Suprapubic skin (tissue), 4 donors: ENCODE measurements around the gene CEBPE. TPM values are rescaled to one million over a fixed set of nuclear protein-coding genes. Genes with fewer than 3 reads are reported as not detected.

Source experiments
- DNase-seq, 2 donors: peaks; one replicate each; pipeline ENCODE4 v3.0.0-alpha.2; 2019; ENCODE audit warnings: low spot score in 2 of 2
- H3K27ac ChIP-seq: fragments of 200-600 bp; sonication (generic); one replicate; pipeline ENCODE4 v1.5.1; 2019
- H3K27me3 ChIP-seq: fragments of 200-600 bp; sonication (generic); one replicate; pipeline ENCODE4 v1.5.1; 2019
- H3K36me3 ChIP-seq: fragments of 200-600 bp; sonication (generic); one replicate; pipeline ENCODE4 v1.5.1; 2019
- H3K4me1 ChIP-seq: fragments of 200-600 bp; sonication (generic); one replicate; pipeline ENCODE4 v1.5.1; 2019
- H3K4me3 ChIP-seq: fragments of 200-600 bp; sonication (generic); one replicate; pipeline ENCODE4 v1.5.1; 2019; ENCODE audit warnings: mild to moderate bottlenecking
- H3K9me3 ChIP-seq: fragments of 200-600 bp; sonication (generic); one replicate; pipeline ENCODE4 v1.5.1; 2019
- CTCF ChIP-seq, 2 donors: fragments of 200-600 bp in 1 of 2; fragments of 450-650 bp in 1 of 2; sonication (generic) in 1 of 2; IDR thresholded peaks; one replicate each; pipeline ENCODE4 v1.5.1; 2016 to 2019; ENCODE audit warnings: antibody characterized with exemption in 2 of 2, mild to moderate bottlenecking in 1 of 2, moderate library complexity in 1 of 2
- EP300 ChIP-seq: sonication (generic); formaldehyde crosslinking; IDR thresholded peaks from one replicate; pipeline ENCODE4 v1.6.1; 2017; ENCODE audit warnings: antibody characterized with exemption
- POLR2A ChIP-seq, 2 donors: fragments of 450-650 bp; IDR thresholded peaks; one replicate each; pipeline ENCODE4 v1.6.1; 2017; ENCODE audit warnings: antibody characterized with exemption in 2 of 2, mild to moderate bottlenecking in 2 of 2, moderate library complexity in 2 of 2
- POLR2AphosphoS5 ChIP-seq, 3 donors: sonication (generic); formaldehyde crosslinking; IDR thresholded peaks; one replicate each; pipeline ENCODE4 v1.6.1; 2017; ENCODE audit warnings: antibody characterized with exemption in 3 of 3
- WGBS: methylation state at CpG from one replicate; pipeline ENCODE4 v1.1.5; 2018; 5-methylcytosine and 5-hydroxymethylcytosine counted together
- total RNA-seq, 4 donors: library from RNA; depleted of rRNA; stranded (reverse); fragments of >200 nt; gene quantifications; one replicate each; pipeline ENCODE4 v1.1.0, GENCODE V29; 2016

CEBPE gene
- total RNA-seq, 4 donors from 2014 or later: not detected

GRCh38 chr14:23163830-23164229 lies 44.8 kb upstream of the CEBPE start:
- TF ChIP-seq EP300: no peak
- no peak for TF ChIP-seq CTCF (IDR thresholded peaks at IDR 0.05)
- TF ChIP-seq POLR2A (IDR thresholded peaks at IDR 0.05): no peak
- no peak for TF ChIP-seq POLR2AphosphoS5 (IDR thresholded peaks at IDR 0.05)
- Histone ChIP-seq H3K4me1 (peaks cover 30% of the 10 kb centered on the region), H3K4me3 (no peak overlapping the region), H3K9me3 (no peaks in the 10 kb centered on the region), H3K27me3 (no peaks in the 10 kb centered on the region), H3K27ac (no peak overlapping the region), H3K36me3 (no peaks in the 10 kb centered on the region)
- WGBS: 87% methylated on average over 2 of the region's 2 CpGs
- DNase-seq: no peak

GRCh38 chr14:23162800-23163199 lies 43.7 kb upstream of the CEBPE start:
- Histone ChIP-seq H3K27ac (no peak overlapping the region), H3K9me3 (no peaks in the 10 kb centered on the region), H3K4me3 (no peak overlapping the region), H3K36me3 (no peaks in the 10 kb centered on the region), H3K4me1 (peaks cover 24% of the 10 kb centered on the region), H3K27me3 (no peaks in the 10 kb centered on the region)
- 92% methylated on average over 4 of the region's 4 CpGs for WGBS
- TF ChIP-seq EP300 (no peak), CTCF (IDR thresholded peaks at IDR 0.05) (no peak), POLR2AphosphoS5 (IDR thresholded peaks at IDR 0.05) (no peak), POLR2A (IDR thresholded peaks at IDR 0.05) (no peak)
- no peak for DNase-seq

GRCh38 chr14:23162005-23162404 lies 43.0 kb upstream of the CEBPE start:
- WGBS: 90% methylated on average over 5 of the region's 5 CpGs
- H3K4me1 ChIP-seq: peaks cover 24% of the 10 kb centered on the region
- H3K27me3 ChIP-seq: no peaks in the 10 kb centered on the region
- no peak overlapping the region for H3K27ac ChIP-seq
- no peak overlapping the region for H3K4me3 ChIP-seq
- TF ChIP-seq POLR2AphosphoS5 (IDR thresholded peaks at IDR 0.05) (no peak), POLR2A (IDR thresholded peaks at IDR 0.05) (no peak), CTCF (IDR thresholded peaks at IDR 0.05) (no peak), EP300 (no peak)
- no peaks in the 10 kb centered on the region for H3K9me3 ChIP-seq
- no peak for DNase-seq
- no peaks in the 10 kb centered on the region for H3K36me3 ChIP-seq

- peaks cover 30% of the 10 kb centered on the region for H3K4me1 ChIP-seq
- no peaks in the 10 kb centered on the region for H3K9me3 ChIP-seq
- DNase-seq: peak in 1 of 2 donors; percentile 68
- no peak for TF ChIP-seq POLR2A (IDR thresholded peaks at IDR 0.05)
- TF ChIP-seq EP300: no peak
- no peak for TF ChIP-seq CTCF (IDR thresholded peaks at IDR 0.05)
- no peak for TF ChIP-seq POLR2AphosphoS5 (IDR thresholded peaks at IDR 0.05)
- WGBS: 33% methylated on average over 11 of the region's 11 CpGs
- peak overlapping the region; percentile 50 for H3K27ac ChIP-seq
- H3K4me3 ChIP-seq: no peak overlapping the region
- H3K27me3 ChIP-seq: no peaks in the 10 kb centered on the region
- no peaks in the 10 kb centered on the region for H3K36me3 ChIP-seq
Observed at GRCh38 chr14:23160924-23161522, 42.0 kb upstream of the CEBPE start.

- no peaks in the 10 kb centered on the region for H3K27me3 ChIP-seq
- H3K4me3 ChIP-seq: no peak overlapping the region
- TF ChIP-seq POLR2AphosphoS5 (IDR thresholded peaks at IDR 0.05): no peak
- TF ChIP-seq CTCF (IDR thresholded peaks at IDR 0.05): no peak
- no peak for TF ChIP-seq POLR2A (IDR thresholded peaks at IDR 0.05)
- no peak for TF ChIP-seq EP300
- DNase-seq: no peak
- H3K36me3 ChIP-seq: no peaks in the 10 kb centered on the region
- no peaks in the 10 kb centered on the region for H3K9me3 ChIP-seq
- WGBS: 68% methylated on average over 1 of the region's 1 CpG
- no peak overlapping the region for H3K27ac ChIP-seq
- H3K4me1 ChIP-seq: peaks cover 45% of the 10 kb centered on the region
Observed at GRCh38 chr14:23159532-23159931, 40.5 kb upstream of the CEBPE start.
